Ascending aorta (tissue), 2 donors: Measurements from ENCODE around the gene NGFR. TPM values are rescaled to one million over a fixed set of nuclear protein-coding genes. Genes with fewer than 3 reads are reported as not detected.

ENCODE experiments used
- DNase-seq, 2 donors: peaks; one replicate each; pipeline ENCODE4 v3.0.0-alpha.2; 2019; ENCODE audit warnings: low spot score in 2 of 2
- H3K27ac ChIP-seq, 2 donors: fragments of 200-600 bp; sonication (generic); one replicate each; pipeline ENCODE4 v1.5.1; 2016 to 2017; ENCODE audit warnings: mild to moderate bottlenecking in 1 of 2
- H3K27me3 ChIP-seq: fragments of 200-600 bp; sonication (generic); one replicate; pipeline ENCODE4 v1.5.1; 2017
- H3K36me3 ChIP-seq, 2 donors: fragments of 200-600 bp; sonication (generic); one replicate each; pipeline ENCODE4 v1.5.1; 2016
- H3K4me1 ChIP-seq, 2 donors: fragments of 200-600 bp; sonication (generic); one replicate each; pipeline ENCODE4 v1.5.1; 2016 to 2017; ENCODE audit warnings: mild to moderate bottlenecking in 1 of 2
- H3K4me3 ChIP-seq, 2 donors: fragments of 200-600 bp; sonication (generic); one replicate each; pipeline ENCODE4 v1.5.1; 2016 to 2017; ENCODE audit warnings: mild to moderate bottlenecking in 1 of 2
- H3K9me3 ChIP-seq, 2 donors: fragments of 200-600 bp; sonication (generic); one replicate each; pipeline ENCODE4 v1.5.1; 2016
- CTCF ChIP-seq, 3 experiments: fragments of 200-600 bp in 2 of 3; fragments of 450-650 bp in 1 of 3; sonication (generic) in 2 of 3; IDR thresholded peaks; one replicate each; pipeline ENCODE4 v1.5.1; 2016 to 2019; ENCODE audit warnings: antibody characterized with exemption in 3 of 3, mild to moderate bottlenecking in 1 of 3, moderate library complexity in 1 of 3
- intact Hi-C: fragments of 100-400 bp; cut with DNase I; formaldehyde crosslinking; loops from one replicate; pipeline ENCODE4 v1.15.1; 2023
- total RNA-seq: library from RNA; depleted of rRNA; stranded (reverse); fragments of >200 nt; gene quantifications from one replicate; pipeline ENCODE4 v1.1.0, GENCODE V29; 2016

The NGFR gene
- total RNA-seq, 1 donor from 2014 or later = 53.0 TPM

GRCh38 chr17:49520386-49521087 lies 25.4 kb downstream of the NGFR start:
- Histone ChIP-seq H3K9me3 (no peaks in the 10 kb centered on the region), H3K27ac (no peak overlapping the region), H3K36me3 (no peaks in the 10 kb centered on the region), H3K4me3 (no peak overlapping the region), H3K27me3 (no peaks in the 10 kb centered on the region), H3K4me1 (peaks cover 6 to 7% of the 10 kb centered on the region in 2 donors)
- TF ChIP-seq CTCF (IDR thresholded peaks at IDR 0.05) = no peak
- intact Hi-C loops = no loop called here
- peak in 1 of 2 donors; percentile 49 for DNase-seq

- DNase-seq = peak in 1 of 2 donors; percentile 34
- Histone ChIP-seq H3K36me3 (no peaks in the 10 kb centered on the region), H3K9me3 (no peaks in the 10 kb centered on the region), H3K4me1 (peaks cover 1 to 2% of the 10 kb centered on the region in 2 donors), H3K27me3 (no peaks in the 10 kb centered on the region), H3K4me3 (no peak overlapping the region), H3K27ac (no peak overlapping the region)
- TF ChIP-seq CTCF (IDR thresholded peaks at IDR 0.05) = no peak
- intact Hi-C loops = no loop called here
Observed at GRCh38 chr17:49521088-49521450, 26.0 kb downstream of the NGFR start.

- H3K27me3 ChIP-seq = no peaks in the 10 kb centered on the region
- H3K27ac ChIP-seq = no peak overlapping the region
- DNase-seq = peak in 1 of 2 donors; percentile 43
- no peaks in the 10 kb centered on the region for H3K9me3 ChIP-seq
- TF ChIP-seq CTCF (IDR thresholded peaks at IDR 0.05) = no peak
- H3K4me3 ChIP-seq = no peak overlapping the region
- no peaks in the 10 kb centered on the region for H3K36me3 ChIP-seq
- H3K4me1 ChIP-seq = no peaks in the 10 kb centered on the region
- intact Hi-C loops = no loop called here
Observed at GRCh38 chr17:49521471-49522356, 26.6 kb downstream of the NGFR start.

- Histone ChIP-seq H3K36me3 (no peaks in the 10 kb centered on the region), H3K27me3 (no peaks in the 10 kb centered on the region), H3K9me3 (no peaks in the 10 kb centered on the region), H3K4me1 (no peaks in the 10 kb centered on the region), H3K27ac (no peak overlapping the region), H3K4me3 (no peak overlapping the region)
- intact Hi-C loops = no loop called here
- TF ChIP-seq CTCF (IDR thresholded peaks at IDR 0.05) = no peak
- peak in 1 of 2 donors; percentile 46 for DNase-seq
Observed at GRCh38 chr17:49522357-49522890, 27.3 kb downstream of the NGFR start.

GRCh38 chr17:49523196-49523595 lies 28.1 kb downstream of the NGFR start:
- no peak for DNase-seq
- Histone ChIP-seq H3K36me3 (no peaks in the 10 kb centered on the region), H3K4me3 (no peak overlapping the region), H3K9me3 (no peaks in the 10 kb centered on the region), H3K4me1 (no peaks in the 10 kb centered on the region), H3K27me3 (no peaks in the 10 kb centered on the region), H3K27ac (no peak overlapping the region)
- intact Hi-C loops = no loop called here
- no peak for TF ChIP-seq CTCF (IDR thresholded peaks at IDR 0.05)
